GM10248 (cell line): ENCODE data around the gene PIK3CD.
"Not testable (repeated sequence)": the region's sequence is repeated elsewhere in the genome, so short reads cannot be mapped to it uniquely, and the experiment has no call there.

Experiments
- CTCF ChIA-PET: fragments of 300-600 bp; sonication (Branson Sonifier 250); formaldehyde crosslinking; extraction: SDS; loops from one replicate; lab custom pipeline; 2021; ENCODE audit warnings: antibody characterized with exemption; lab: Yijun Ruan, JAX
- POLR2A ChIA-PET: fragments of 350-650 bp; sonication (Branson Sonifier 250); formaldehyde crosslinking; extraction: SDS; loops from one replicate; lab custom pipeline; 2020; ENCODE audit warnings: antibody characterized with exemption; lab: Yijun Ruan, JAX
- DNase-seq: peaks from one replicate; pipeline ENCODE4 v3.0.0; 2012; ENCODE audit errors: extremely low spot score
- TF ChIP-seq, protein P1 (sequence below): IDR thresholded peaks from 2 replicates; pipeline ENCODE4 v1.5.1; 2012; ENCODE audit warnings: mild to moderate bottlenecking, low read depth; ENCODE audit errors: extremely low read depth, missing control alignments, control extremely low read depth

PIK3CD gene

DNA sequence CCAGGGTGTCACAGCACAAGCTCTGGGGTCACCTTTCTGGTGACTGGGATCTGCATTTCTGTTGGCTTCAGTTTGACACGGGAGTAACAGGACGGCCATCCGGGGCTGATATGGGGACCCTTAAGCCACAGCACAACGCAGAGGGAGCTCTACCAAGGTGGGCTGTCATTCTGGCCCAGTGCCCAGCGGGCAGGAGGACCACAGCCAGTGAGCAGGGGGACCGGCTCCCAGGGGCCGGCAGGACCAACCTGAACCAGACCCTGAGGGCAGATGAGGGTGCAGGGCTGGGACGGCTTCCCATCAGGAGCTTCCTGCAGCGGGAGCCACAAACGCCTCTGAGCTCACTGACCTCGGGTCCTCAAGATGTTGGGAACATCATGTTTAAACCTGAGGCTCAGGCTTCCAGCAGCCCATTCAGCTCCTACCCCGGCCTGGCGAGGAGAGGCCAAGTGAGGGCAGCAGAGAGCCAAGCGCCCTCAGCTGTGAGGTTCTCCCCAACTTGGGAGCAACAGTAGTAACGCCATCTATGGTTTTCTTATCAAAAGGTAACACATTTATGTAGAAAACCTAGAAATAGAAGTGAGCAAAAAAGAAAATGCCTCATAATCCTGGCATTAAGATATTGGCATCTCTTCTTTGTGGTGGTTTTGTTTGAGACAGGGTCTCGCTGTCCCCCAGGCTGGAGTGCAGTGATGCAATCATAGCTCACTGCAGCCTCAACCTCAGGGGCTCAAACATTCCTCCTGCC is 36.0 kb upstream of the PIK3CD start:
- peak; percentile 83 for DNase-seq
- CTCF ChIA-PET, result interaction anchor here (0.7 to 4.5 kb wide), 39 partner anchors 8 to 301 kb away, joined by 3 to 37 read pairs (median 5); partner anchors contain the start of genes PIK3CD and TMEM201
- POLR2A ChIA-PET, result no interaction called here
- TF ChIP-seq, protein P1, sequence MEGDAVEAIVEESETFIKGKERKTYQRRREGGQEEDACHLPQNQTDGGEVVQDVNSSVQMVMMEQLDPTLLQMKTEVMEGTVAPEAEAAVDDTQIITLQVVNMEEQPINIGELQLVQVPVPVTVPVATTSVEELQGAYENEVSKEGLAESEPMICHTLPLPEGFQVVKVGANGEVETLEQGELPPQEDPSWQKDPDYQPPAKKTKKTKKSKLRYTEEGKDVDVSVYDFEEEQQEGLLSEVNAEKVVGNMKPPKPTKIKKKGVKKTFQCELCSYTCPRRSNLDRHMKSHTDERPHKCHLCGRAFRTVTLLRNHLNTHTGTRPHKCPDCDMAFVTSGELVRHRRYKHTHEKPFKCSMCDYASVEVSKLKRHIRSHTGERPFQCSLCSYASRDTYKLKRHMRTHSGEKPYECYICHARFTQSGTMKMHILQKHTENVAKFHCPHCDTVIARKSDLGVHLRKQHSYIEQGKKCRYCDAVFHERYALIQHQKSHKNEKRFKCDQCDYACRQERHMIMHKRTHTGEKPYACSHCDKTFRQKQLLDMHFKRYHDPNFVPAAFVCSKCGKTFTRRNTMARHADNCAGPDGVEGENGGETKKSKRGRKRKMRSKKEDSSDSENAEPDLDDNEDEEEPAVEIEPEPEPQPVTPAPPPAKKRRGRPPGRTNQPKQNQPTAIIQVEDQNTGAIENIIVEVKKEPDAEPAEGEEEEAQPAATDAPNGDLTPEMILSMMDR, result peak; percentile 86

DNA sequence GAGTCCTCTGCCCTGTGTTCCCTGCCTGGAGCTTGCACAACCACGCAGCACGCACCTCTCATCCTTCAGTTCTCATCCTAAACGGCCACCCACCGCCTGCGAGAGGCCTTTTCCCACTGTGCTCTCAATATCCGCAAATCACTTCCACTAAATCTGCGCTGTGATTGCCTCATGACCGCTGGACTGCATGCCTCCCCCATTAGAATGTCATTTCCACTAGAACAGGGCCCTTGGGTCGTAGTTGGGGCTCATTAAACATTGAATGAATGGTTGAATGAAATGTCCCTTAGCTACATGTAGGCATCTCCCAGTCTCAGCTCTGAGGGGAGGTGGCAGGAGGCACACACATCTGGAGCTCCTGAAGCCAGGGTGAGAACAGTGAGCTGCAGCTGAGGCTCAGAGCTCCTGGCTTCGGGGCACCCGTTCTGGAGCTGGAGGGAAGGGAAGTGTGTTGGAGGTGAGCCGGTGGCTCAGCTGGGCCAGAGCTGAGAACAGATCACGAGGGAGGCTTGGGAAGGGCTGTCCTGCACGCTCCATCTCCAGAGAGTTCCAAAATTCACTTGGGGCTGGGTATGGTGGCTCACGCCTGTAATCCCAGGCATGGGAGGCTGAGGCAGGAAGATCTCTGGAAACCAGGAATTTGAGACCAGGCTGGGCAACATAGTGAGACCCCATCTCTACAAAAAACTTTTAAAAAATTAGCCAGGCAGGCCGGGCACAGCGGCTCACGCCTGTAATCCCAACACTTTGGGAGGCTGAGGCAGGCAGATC is 32.4 kb upstream of the PIK3CD start:
- POLR2A ChIA-PET, result no interaction called here
- TF ChIP-seq, protein P1, result no peak
- DNase-seq, result no peak
- CTCF ChIA-PET, result interaction anchor here (1.0 to 4.5 kb wide), 3 partner anchors 9 to 249 kb away, joined by 3 to 37 read pairs (median 4); no protein-coding TSS in a partner anchor

DNA sequence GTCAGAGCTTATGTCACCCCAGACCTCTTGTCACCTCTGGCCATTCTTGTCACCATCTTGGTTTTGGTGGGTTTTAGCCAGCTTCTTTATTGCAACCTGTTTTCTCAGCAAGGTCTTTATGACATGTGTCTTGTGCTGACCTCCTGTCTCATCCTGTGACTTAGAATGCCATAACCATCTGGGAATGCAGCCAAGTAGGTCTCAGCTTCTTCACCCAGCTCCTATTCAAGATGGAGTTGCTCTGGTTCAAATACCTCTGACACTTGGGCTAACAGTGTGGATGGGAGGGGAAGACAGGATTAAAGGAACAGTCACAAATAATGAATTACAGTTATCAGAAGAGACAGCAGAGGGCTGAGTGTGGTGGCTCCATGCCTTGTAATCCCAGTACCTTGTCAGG is 30.5 kb upstream of the PIK3CD start:
- no peak for DNase-seq
- ChIA-PET CTCF (interaction anchor here (1.5 kb wide), 1 partner anchor 15 kb away, joined by 3 read pairs; no protein-coding TSS in a partner anchor), POLR2A (no interaction called here)
- TF ChIP-seq, protein P1, result no peak

DNA sequence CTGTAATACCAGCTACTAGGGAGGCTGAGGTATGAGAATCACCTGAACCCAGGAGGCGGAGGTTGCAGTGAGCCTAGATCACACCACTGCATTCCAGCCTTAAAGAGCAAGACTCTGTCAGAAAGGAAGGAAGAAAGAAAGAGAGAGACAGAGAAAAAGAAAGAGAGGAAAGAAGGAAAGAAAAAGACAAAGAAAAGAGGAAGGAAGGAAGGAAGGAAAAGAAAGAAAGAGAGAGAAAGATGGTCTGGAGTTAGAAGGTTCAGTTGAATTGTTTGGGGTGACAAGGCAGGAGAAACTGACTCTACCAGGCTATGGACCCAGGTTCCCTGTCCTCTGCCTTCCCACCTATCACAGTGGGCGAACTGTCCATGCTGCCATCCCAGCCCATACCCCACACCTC is 27.4 kb upstream of the PIK3CD start:
- TF ChIP-seq, protein P1, result no peak
- DNase-seq, result no peak
- POLR2A ChIA-PET, result no interaction called here
- CTCF ChIA-PET, result interaction anchor here (1.2 kb wide), 1 partner anchor 9 kb away, joined by 8 read pairs; no protein-coding TSS in a partner anchor

DNA sequence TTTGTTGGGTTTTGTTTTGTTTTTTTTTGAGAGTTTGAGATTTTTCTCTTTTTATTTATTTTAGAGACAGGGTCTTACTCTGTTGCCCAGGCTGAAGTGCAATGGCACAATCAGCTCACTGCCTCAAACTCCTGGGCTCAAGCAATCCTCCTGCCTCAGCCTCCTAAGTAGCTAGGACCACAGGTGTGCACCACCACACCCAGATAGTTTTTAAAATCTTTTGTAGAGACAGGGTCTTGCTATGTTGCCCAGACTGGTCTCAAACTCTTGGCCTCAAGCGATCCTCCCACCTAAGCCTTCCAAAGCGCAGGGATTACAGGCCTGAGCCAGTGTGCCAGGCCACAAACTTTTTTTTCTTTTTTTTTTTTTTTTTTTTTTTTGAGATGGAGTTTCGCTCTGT is 26.5 kb upstream of the PIK3CD start:
- POLR2A ChIA-PET, DNase-seq: not testable (repeated sequence)
- CTCF ChIA-PET, result interaction anchor here (3.3 to 8.9 kb wide), 3 partner anchors 8 to 101 kb away, joined by 22 to 117 read pairs (median 37); partner anchors contain the start of gene PIK3CD

DNA sequence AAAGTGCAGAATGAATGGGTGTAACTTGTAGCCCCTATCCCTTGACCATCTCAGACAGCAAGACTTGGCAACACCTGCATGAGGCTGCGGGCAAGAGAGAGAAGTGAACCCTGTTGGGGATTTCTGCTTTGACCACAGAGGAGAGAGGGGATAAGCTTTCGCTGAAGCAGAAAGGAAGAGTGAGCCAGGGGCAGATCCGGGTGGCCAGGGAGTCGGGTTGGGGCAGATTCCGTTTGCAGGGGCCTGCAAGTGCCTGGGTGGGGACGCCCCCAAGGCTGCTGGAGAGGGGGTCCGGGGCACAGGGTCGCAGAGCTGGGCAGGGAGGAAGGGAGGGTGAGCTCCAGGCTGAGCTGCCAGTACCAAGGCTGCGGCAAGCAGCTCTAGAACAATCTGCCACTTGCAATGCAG is 25.3 kb upstream of the PIK3CD start:
- peak; percentile 80 for DNase-seq
- CTCF ChIA-PET, result interaction anchor here (0.6 to 8.9 kb wide), 42 partner anchors 9 to 803 kb away, joined by 3 to 117 read pairs (median 6); partner anchors contain the start of genes PIK3CD and TMEM201

More for the DNA sequence above, 25.3 kb upstream of the PIK3CD start:
- POLR2A ChIA-PET, result interaction anchor here (0.6 to 1.3 kb wide), 4 partner anchors 30 to 1504 kb away, joined by 3 to 7 read pairs (median 3); no protein-coding TSS in a partner anchor
- TF ChIP-seq, protein P1, result no peak
